HEK293 (cell line): ENCODE data around the gene HILPDA.
"Not testable (repeated sequence)": the region's sequence is repeated elsewhere in the genome, so short reads cannot be mapped to it uniquely, and the experiment has no call there.

ENCODE experiments used
- CTCF ChIA-PET: fragments of 350-600 bp; formaldehyde crosslinking; extraction: SDS; loops from one replicate; lab custom pipeline; 2021; ENCODE audit warnings: antibody characterized with exemption; lab: Yijun Ruan, JAX
- POLR2A ChIA-PET: fragments of 300-600 bp; formaldehyde crosslinking; extraction: SDS; loops from one replicate; lab custom pipeline; 2020; ENCODE audit warnings: antibody characterized with exemption, inconsistent platforms; lab: Yijun Ruan, JAX
- H3K27ac ChIP-seq: fragments of 200-500 bp; sonication (Bioruptor generic); 2 replicates; pipeline ENCODE4 v1.5.1; 2014; ENCODE audit warnings: low read depth, low read length, control low read depth, inconsistent platforms; ENCODE audit errors: extremely low read depth
- H3K36me3 ChIP-seq, 2 experiments: fragments of 200-500 bp in 1 of 2; sonication (Bioruptor generic) in 1 of 2; 1 replicate in 1 of 2; 2 replicates in 1 of 2; pipeline ENCODE4 v1.5.1; 2014 to 2017; ENCODE audit warnings: inconsistent platforms in 2 of 2, low read length in 2 of 2; ENCODE audit not compliant: control insufficient read depth in 2 of 2, insufficient read depth in 1 of 2
- H3K4me1 ChIP-seq: fragments of 200-500 bp; sonication (Bioruptor generic); 2 replicates; pipeline ENCODE4 v1.5.1; 2014; ENCODE audit warnings: mild to moderate bottlenecking, low read length, inconsistent platforms; ENCODE audit not compliant: control insufficient read depth, insufficient read depth
- H3K4me3 ChIP-seq: 2 replicates; pipeline ENCODE4 v1.5.1; 2011; ENCODE audit warnings: low read depth, mild to moderate bottlenecking, control low read depth, low read length, moderate library complexity
- H3K9me3 ChIP-seq: fragments of 200-500 bp; sonication (Bioruptor generic); 2 replicates; pipeline ENCODE4 v1.5.1; 2014; ENCODE audit warnings: low read depth, low read length, inconsistent platforms; ENCODE audit not compliant: control insufficient read depth, insufficient read depth
- GLIS1 ChIP-seq: fragments of 450-650 bp; formaldehyde crosslinking; IDR thresholded peaks from 2 replicates; pipeline ENCODE4 v1.5.1; 2016; ENCODE audit warnings: missing biosample characterization, missing genetic modification characterization
- KLF1 ChIP-seq: fragments of 450-650 bp; formaldehyde crosslinking; IDR thresholded peaks from 2 replicates; pipeline ENCODE4 v1.5.1; 2016; ENCODE audit warnings: missing biosample characterization, missing genetic modification characterization
- KLF16 ChIP-seq: fragments of 450-650 bp; formaldehyde crosslinking; IDR thresholded peaks from 2 replicates; pipeline ENCODE4 v1.5.1; 2017; ENCODE audit warnings: missing biosample characterization, missing genetic modification characterization
- KLF9 ChIP-seq: fragments of 450-650 bp; formaldehyde crosslinking; IDR thresholded peaks from 2 replicates; pipeline ENCODE4 v1.5.1; 2016; ENCODE audit warnings: missing biosample characterization, missing genetic modification characterization, low read depth
- PATZ1 ChIP-seq: fragments of 450-650 bp; formaldehyde crosslinking; IDR thresholded peaks from 2 replicates; pipeline ENCODE4 v1.5.1; 2016; ENCODE audit warnings: missing biosample characterization, missing genetic modification characterization
- SCRT2 ChIP-seq: fragments of 450-650 bp; formaldehyde crosslinking; IDR thresholded peaks from 2 replicates; pipeline ENCODE4 v1.5.1; 2016; ENCODE audit warnings: missing biosample characterization, missing genetic modification characterization
- ZBTB17 ChIP-seq: fragments of 450-650 bp; formaldehyde crosslinking; IDR thresholded peaks from 2 replicates; pipeline ENCODE4 v1.5.1; 2016; ENCODE audit warnings: missing biosample characterization, missing genetic modification characterization
- ZBTB21 ChIP-seq: fragments of 450-650 bp; formaldehyde crosslinking; IDR thresholded peaks from 2 replicates; pipeline ENCODE4 v1.5.1; 2017; ENCODE audit warnings: missing biosample characterization, missing genetic modification characterization
- ZBTB48 ChIP-seq: fragments of 450-650 bp; formaldehyde crosslinking; IDR thresholded peaks from 2 replicates; pipeline ENCODE4 v1.5.1; 2016; ENCODE audit warnings: missing biosample characterization, missing genetic modification characterization
- ZBTB8A ChIP-seq: fragments of 450-650 bp; formaldehyde crosslinking; IDR thresholded peaks from 2 replicates; pipeline ENCODE4 v1.5.1; 2016; ENCODE audit warnings: missing biosample characterization, missing genetic modification characterization
- ZEB2 ChIP-seq: fragments of 450-650 bp; formaldehyde crosslinking; IDR thresholded peaks from 2 replicates; pipeline ENCODE4 v1.5.1; 2016; ENCODE audit warnings: missing biosample characterization, missing genetic modification characterization
- ZFP69B ChIP-seq: fragments of 450-650 bp; formaldehyde crosslinking; IDR thresholded peaks from 2 replicates; pipeline ENCODE4 v1.5.1; 2016; ENCODE audit warnings: missing biosample characterization, missing genetic modification characterization
- ZNF24 ChIP-seq: fragments of 450-650 bp; formaldehyde crosslinking; IDR thresholded peaks from 2 replicates; pipeline ENCODE4 v1.5.1; 2016; ENCODE audit warnings: missing biosample characterization, missing genetic modification characterization
- ZNF423 ChIP-seq: fragments of 450-650 bp; formaldehyde crosslinking; IDR thresholded peaks from 2 replicates; pipeline ENCODE4 v1.5.1; 2016; ENCODE audit warnings: missing biosample characterization, missing genetic modification characterization
- ZNF600 ChIP-seq: fragments of 450-650 bp; formaldehyde crosslinking; IDR thresholded peaks from 2 replicates; pipeline ENCODE4 v1.5.1; 2016; ENCODE audit warnings: missing biosample characterization, missing genetic modification characterization
- ZNF629 ChIP-seq: fragments of 450-650 bp; formaldehyde crosslinking; IDR thresholded peaks from 2 replicates; pipeline ENCODE4 v1.5.1; 2017; ENCODE audit warnings: missing biosample characterization, missing genetic modification characterization
- ZNF660 ChIP-seq: fragments of 450-650 bp; IDR thresholded peaks from 2 replicates; pipeline ENCODE4 v1.5.1; 2018; ENCODE audit warnings: missing biosample characterization, mild to moderate bottlenecking, missing genetic modification characterization
- ZXDB ChIP-seq: fragments of 450-650 bp; formaldehyde crosslinking; IDR thresholded peaks from 2 replicates; pipeline ENCODE4 v1.5.1; 2016; ENCODE audit warnings: missing biosample characterization, missing genetic modification characterization
- TF ChIP-seq, protein P1 (sequence below): fragments of 450-650 bp; formaldehyde crosslinking; optimal IDR thresholded peaks from 2 replicates; pipeline ENCODE3; 2016; ENCODE audit warnings: missing biosample characterization, mild to moderate bottlenecking, missing genetic modification characterization
- TF ChIP-seq, protein P2 (sequence below): fragments of 450-650 bp; formaldehyde crosslinking; IDR thresholded peaks from 2 replicates; pipeline ENCODE4 v1.5.1; 2017; ENCODE audit warnings: missing biosample characterization, missing genetic modification characterization
- TF ChIP-seq, protein P3 (sequence below): fragments of 450-650 bp; formaldehyde crosslinking; conservative IDR thresholded peaks from 2 replicates; pipeline ENCODE4 v1.5.1; 2016; ENCODE audit warnings: low read depth, missing biosample characterization, missing genetic modification characterization
- TF ChIP-seq, protein P4 (sequence below): fragments of 450-650 bp; formaldehyde crosslinking; conservative IDR thresholded peaks from 2 replicates; pipeline ENCODE4 v1.5.1; 2016; ENCODE audit warnings: low read depth, missing biosample characterization, missing genetic modification characterization

HILPDA gene

DNA sequence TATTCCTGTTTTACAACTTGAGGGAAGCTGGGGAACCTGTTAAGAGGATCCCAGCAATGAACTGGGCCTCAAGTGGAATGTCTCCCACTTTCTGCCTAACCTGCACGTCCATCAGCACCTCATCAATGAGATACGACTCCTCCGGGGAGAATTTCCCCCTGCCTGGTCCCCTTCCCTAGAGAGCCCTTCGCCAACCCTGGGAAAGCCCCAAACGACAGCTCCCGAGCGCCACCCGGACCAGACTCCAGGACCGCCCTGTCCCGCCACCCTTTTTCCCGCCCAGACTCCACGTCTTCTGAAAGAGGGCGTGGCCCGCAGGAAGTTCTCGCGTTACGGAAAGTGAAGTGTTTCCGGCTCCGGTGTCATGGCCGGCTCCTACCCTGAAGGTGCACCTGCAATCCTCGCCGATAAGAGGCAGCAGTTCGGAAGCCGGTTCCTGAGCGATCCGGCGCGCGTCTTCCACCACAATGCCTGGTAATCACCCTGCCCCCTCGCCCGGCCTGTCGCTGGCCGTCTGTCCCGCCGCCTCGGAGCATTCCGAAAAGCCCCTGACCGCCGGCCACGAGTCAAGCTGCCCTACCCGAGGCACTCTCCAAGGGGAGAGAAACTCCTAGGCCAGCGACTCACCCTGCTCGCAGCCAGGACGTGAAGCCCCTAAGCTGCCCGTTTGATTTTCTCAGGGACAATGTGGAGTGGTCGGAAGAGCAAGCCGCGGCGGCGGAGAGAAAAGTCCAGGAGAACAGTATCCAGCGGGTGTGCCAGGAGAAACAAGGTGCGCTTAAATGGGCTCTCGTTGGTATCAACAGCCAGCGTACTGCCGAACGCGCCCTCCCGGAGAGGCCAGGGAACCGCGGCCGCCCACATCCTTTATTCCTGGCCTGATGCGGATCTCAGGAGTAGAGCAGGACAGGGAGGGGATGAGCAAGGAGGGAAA is 21.0 kb downstream of the HILPDA start, which contains the start of gene METTL2B (continued):
- TF ChIP-seq, protein P1, sequence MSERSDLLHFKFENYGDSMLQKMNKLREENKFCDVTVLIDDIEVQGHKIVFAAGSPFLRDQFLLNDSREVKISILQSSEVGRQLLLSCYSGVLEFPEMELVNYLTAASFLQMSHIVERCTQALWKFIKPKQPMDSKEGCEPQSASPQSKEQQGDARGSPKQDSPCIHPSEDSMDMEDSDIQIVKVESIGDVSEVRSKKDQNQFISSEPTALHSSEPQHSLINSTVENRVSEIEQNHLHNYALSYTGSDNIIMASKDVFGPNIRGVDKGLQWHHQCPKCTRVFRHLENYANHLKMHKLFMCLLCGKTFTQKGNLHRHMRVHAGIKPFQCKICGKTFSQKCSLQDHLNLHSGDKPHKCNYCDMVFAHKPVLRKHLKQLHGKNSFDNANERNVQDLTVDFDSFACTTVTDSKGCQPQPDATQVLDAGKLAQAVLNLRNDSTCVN (tag by site-specific recombination): peak; percentile 44
- TF ChIP-seq GLIS1 (peak; percentile 36), PATZ1 (tag by site-specific recombination) (peak; percentile 74), ZNF660 (tag by site-specific recombination) (0 out of 2 replicates have a peak, but pooled peaks have one; percentile 46), ZEB2 (peak; percentile 65), ZBTB48 (tag by site-specific recombination) (peak; percentile 11; the same call in 1 of the 2 replicates), ZBTB21 (peak; percentile 77; the same call in 1 of the 2 replicates), ZFP69B (tag by site-specific recombination) (peak; percentile 44; the same call in 1 of the 2 replicates), ZNF629 (tag by site-specific recombination) (peak; percentile 89), ZXDB (peak; percentile 77), KLF1 (tag by site-specific recombination) (peak; percentile 79), ZBTB8A (peak; percentile 86), KLF16 (tag by site-specific recombination) (peak; percentile 43; the same call in 1 of the 2 replicates), ZNF600 (tag by site-specific recombination) (peak; percentile 89), ZNF423 (tag by site-specific recombination) (0 out of 2 replicates have a peak, but pooled peaks have one; percentile 42), KLF9 (tag by site-specific recombination) (peak; percentile 96), ZBTB17 (tag by site-specific recombination) (peak; percentile 88), SCRT2 (peak; percentile 69), ZNF24 (tag by site-specific recombination) (peak; percentile 19; the same call in 1 of the 2 replicates)
- TF ChIP-seq, protein P2, sequence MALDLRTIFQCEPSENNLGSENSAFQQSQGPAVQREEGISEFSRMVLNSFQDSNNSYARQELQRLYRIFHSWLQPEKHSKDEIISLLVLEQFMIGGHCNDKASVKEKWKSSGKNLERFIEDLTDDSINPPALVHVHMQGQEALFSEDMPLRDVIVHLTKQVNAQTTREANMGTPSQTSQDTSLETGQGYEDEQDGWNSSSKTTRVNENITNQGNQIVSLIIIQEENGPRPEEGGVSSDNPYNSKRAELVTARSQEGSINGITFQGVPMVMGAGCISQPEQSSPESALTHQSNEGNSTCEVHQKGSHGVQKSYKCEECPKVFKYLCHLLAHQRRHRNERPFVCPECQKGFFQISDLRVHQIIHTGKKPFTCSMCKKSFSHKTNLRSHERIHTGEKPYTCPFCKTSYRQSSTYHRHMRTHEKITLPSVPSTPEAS (tag by site-specific recombination): peak; percentile 10; the same call in 1 of the 2 replicates
- TF ChIP-seq, protein P3, sequence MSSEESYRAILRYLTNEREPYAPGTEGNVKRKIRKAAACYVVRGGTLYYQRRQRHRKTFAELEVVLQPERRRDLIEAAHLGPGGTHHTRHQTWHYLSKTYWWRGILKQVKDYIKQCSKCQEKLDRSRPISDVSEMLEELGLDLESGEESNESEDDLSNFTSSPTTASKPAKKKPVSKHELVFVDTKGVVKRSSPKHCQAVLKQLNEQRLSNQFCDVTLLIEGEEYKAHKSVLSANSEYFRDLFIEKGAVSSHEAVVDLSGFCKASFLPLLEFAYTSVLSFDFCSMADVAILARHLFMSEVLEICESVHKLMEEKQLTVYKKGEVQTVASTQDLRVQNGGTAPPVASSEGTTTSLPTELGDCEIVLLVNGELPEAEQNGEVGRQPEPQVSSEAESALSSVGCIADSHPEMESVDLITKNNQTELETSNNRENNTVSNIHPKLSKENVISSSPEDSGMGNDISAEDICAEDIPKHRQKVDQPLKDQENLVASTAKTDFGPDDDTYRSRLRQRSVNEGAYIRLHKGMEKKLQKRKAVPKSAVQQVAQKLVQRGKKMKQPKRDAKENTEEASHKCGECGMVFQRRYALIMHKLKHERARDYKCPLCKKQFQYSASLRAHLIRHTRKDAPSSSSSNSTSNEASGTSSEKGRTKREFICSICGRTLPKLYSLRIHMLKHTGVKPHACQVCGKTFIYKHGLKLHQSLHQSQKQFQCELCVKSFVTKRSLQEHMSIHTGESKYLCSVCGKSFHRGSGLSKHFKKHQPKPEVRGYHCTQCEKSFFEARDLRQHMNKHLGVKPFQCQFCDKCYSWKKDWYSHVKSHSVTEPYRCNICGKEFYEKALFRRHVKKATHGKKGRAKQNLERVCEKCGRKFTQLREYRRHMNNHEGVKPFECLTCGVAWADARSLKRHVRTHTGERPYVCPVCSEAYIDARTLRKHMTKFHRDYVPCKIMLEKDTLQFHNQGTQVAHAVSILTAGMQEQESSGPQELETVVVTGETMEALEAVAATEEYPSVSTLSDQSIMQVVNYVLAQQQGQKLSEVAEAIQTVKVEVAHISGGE (tag by site-specific recombination): peak; percentile 95
- TF ChIP-seq, protein P4, sequence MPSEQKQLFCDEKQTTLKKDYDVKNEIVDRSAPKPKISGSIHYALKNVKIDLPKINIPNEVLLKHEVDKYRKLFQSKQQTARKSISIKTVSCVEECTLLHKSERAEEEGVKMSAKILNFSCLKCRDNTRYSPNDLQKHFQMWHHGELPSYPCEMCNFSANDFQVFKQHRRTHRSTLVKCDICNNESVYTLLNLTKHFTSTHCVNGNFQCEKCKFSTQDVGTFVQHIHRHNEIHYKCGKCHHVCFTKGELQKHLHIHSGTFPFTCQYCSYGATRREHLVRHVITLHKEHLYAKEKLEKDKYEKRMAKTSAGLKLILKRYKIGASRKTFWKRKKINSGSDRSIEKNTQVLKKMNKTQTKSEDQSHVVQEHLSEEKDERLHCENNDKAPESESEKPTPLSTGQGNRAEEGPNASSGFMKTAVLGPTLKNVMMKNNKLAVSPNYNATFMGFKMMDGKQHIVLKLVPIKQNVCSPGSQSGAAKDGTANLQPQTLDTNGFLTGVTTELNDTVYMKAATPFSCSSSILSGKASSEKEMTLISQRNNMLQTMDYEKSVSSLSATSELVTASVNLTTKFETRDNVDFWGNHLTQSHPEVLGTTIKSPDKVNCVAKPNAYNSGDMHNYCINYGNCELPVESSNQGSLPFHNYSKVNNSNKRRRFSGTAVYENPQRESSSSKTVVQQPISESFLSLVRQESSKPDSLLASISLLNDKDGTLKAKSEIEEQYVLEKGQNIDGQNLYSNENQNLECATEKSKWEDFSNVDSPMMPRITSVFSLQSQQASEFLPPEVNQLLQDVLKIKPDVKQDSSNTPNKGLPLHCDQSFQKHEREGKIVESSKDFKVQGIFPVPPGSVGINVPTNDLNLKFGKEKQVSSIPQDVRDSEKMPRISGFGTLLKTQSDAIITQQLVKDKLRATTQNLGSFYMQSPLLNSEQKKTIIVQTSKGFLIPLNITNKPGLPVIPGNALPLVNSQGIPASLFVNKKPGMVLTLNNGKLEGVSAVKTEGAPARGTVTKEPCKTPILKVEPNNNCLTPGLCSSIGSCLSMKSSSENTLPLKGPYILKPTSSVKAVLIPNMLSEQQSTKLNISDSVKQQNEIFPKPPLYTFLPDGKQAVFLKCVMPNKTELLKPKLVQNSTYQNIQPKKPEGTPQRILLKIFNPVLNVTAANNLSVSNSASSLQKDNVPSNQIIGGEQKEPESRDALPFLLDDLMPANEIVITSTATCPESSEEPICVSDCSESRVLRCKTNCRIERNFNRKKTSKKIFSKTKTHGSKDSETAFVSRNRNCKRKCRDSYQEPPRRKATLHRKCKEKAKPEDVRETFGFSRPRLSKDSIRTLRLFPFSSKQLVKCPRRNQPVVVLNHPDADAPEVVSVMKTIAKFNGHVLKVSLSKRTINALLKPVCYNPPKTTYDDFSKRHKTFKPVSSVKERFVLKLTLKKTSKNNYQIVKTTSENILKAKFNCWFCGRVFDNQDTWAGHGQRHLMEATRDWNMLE (tag by site-specific recombination): peak; percentile 92

- H3K4me1 ChIP-seq, H3K9me3 ChIP-seq: not testable (repeated sequence)
- Histone ChIP-seq H3K4me3 (peak overlapping the region; percentile 74), H3K36me3 (peaks cover 6 to 20% of the 10 kb centered on the region in 2 experiments), H3K27ac (peak overlapping the region; percentile 67)
- ChIA-PET CTCF (interaction anchor here (0.7 to 1.3 kb wide), 3 partner anchors 62 to 406 kb away, joined by 3 read pairs; no protein-coding TSS in a partner anchor), POLR2A (interaction anchor here (0.9 kb wide), 1 partner anchor 391 kb away, joined by 3 read pairs; no protein-coding TSS in a partner anchor)
These were observed 21.6 kb downstream of the HILPDA start for GRCh38 chr7:128477336-128477690.
